ENCODE results near the gene PKN2.

GRCh38 chr1:88658419-88658818, 25.7 kb upstream of the PKN2 start:
- no peak for TF ChIP-seq CTCF (IDR thresholded peaks at IDR 0.05)
- TF ChIP-seq POLR2A (IDR thresholded peaks at IDR 0.05): no peak

Data from body of pancreas (tissue), 4 donors.